ENCODE data around the gene CSPG4.

- TF ChIP-seq, protein P1, sequence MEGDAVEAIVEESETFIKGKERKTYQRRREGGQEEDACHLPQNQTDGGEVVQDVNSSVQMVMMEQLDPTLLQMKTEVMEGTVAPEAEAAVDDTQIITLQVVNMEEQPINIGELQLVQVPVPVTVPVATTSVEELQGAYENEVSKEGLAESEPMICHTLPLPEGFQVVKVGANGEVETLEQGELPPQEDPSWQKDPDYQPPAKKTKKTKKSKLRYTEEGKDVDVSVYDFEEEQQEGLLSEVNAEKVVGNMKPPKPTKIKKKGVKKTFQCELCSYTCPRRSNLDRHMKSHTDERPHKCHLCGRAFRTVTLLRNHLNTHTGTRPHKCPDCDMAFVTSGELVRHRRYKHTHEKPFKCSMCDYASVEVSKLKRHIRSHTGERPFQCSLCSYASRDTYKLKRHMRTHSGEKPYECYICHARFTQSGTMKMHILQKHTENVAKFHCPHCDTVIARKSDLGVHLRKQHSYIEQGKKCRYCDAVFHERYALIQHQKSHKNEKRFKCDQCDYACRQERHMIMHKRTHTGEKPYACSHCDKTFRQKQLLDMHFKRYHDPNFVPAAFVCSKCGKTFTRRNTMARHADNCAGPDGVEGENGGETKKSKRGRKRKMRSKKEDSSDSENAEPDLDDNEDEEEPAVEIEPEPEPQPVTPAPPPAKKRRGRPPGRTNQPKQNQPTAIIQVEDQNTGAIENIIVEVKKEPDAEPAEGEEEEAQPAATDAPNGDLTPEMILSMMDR (IDR thresholded peaks at IDR 0.05 in 8 of 11, conservative IDR thresholded peaks at IDR 0.05 in 3 of 11): no peak
- TF ChIP-seq POLR2A (IDR thresholded peaks at IDR 0.05): no peak
These were observed 48.7 kb downstream of the CSPG4 start for GRCh38 chr15:75663931-75664421.
